Aorta (tissue), 5 donors: ENCODE data around the gene DYSF. TPM values are rescaled to one million over a fixed set of nuclear protein-coding genes. Genes with fewer than 3 reads are reported as not detected.
A peak's percentile ranks its signal among the peaks of the same experiment; 100 is the strongest.

Experiments used
- ATAC-seq: fragments of 200-7000 bp; cut with Tn5 transposase; one replicate; pipeline ENCODE4 v1.9.1; 2022; ENCODE audit warnings: moderate library complexity; ENCODE audit not compliant: low FRiP score
- DNase-seq, 2 donors: peaks; one replicate each; pipeline ENCODE4 v3.0.0-alpha.2; 2020
- H3K27ac ChIP-seq, 2 donors: one replicate each; pipeline ENCODE4 v1.5.1; 2013; ENCODE audit warnings: low read length in 2 of 2, mild to moderate bottlenecking in 2 of 2, moderate library complexity in 2 of 2, control low read depth in 1 of 2, inconsistent platforms in 1 of 2, low read depth in 1 of 2
- H3K27me3 ChIP-seq, 2 donors: one replicate each; pipeline ENCODE4 v1.6.1; 2013; ENCODE audit warnings: control low read depth in 1 of 2, low read length in 1 of 2, mild to moderate bottlenecking in 1 of 2, moderate library complexity in 1 of 2; ENCODE audit not compliant: insufficient read depth in 2 of 2, control insufficient read depth in 1 of 2
- H3K36me3 ChIP-seq, 2 donors: one replicate each; pipeline ENCODE4 v1.6.1; 2013; ENCODE audit warnings: control low read depth in 1 of 2, low read length in 1 of 2, mild to moderate bottlenecking in 1 of 2; ENCODE audit not compliant: insufficient read depth in 2 of 2, control insufficient read depth in 1 of 2
- H3K4me1 ChIP-seq, 2 donors: one replicate each; pipeline ENCODE4 v1.6.1; 2013; ENCODE audit warnings: low read length in 2 of 2, control low read depth in 1 of 2, mild to moderate bottlenecking in 1 of 2, moderate library complexity in 1 of 2; ENCODE audit not compliant: insufficient read depth in 2 of 2, control insufficient read depth in 1 of 2
- H3K4me3 ChIP-seq, 2 donors: one replicate each; pipeline ENCODE4 v1.5.1; 2013; ENCODE audit warnings: low read length in 2 of 2, control low read depth in 1 of 2, mild to moderate bottlenecking in 1 of 2
- H3K9me3 ChIP-seq: one replicate; pipeline ENCODE4 v1.6.1; 2013; ENCODE audit warnings: mild to moderate bottlenecking, low read length; ENCODE audit not compliant: control insufficient read depth
- WGBS, 2 donors: extraction: QIAGEN DNeasy Blood & Tissue Kit; methylation state at CpG; one replicate each; pipeline ENCODE4 v1.1.7; 2013; 5-methylcytosine and 5-hydroxymethylcytosine counted together
- intact Hi-C, 2 donors: fragments of 100-400 bp; cut with DNase I; formaldehyde crosslinking; loops; one replicate each; pipeline versions ENCODE4 v1.14.2 to v1.15.0; 2022
- polyA plus RNA-seq, 2 donors: library from polyadenylated mRNA; stranded (reverse); fragments of 200-250 nt; gene quantifications; one replicate each; pipeline ENCODE4 v1.2.3, GENCODE V29; 2013
- total RNA-seq, 2 donors: library from RNA; stranded (reverse); fragmentation: NEBNext Ultra II Directional; extraction: Animal tissue kit (Norgen Biotek cat#: 25700); gene quantifications; one replicate each; pipeline ENCODE4 v1.2.1, GENCODE V29; 2021
- donor health status: healthy with polysubstance abuse.
- donor health status: Bipolar disorder and iron deficiency.
- donor health status: DM: no; HTN: no; CAD: no.
- donor health status: DM: no; HTN: no; CAD: no.
- donor health status: DM: yes; HTN: yes; CAD: no.

The DYSF gene
- total and polyA plus RNA-seq, 4 donors, result 3.1 to 28.8 (median 17.5) TPM

- DNase-seq (peak in 1 of 2 donors; percentile 29), ATAC-seq (no peak)
- no peaks in the 10 kb centered on the region for H3K36me3 ChIP-seq
- H3K4me1 ChIP-seq, result no peaks in the 10 kb centered on the region
- no peaks in the 10 kb centered on the region for H3K27me3 ChIP-seq
- H3K9me3 ChIP-seq, result no peaks in the 10 kb centered on the region
- WGBS, 2 donors, result 88 to 93% methylated on average over 5 of the region's 5 CpGs
- no peak overlapping the region for H3K27ac ChIP-seq
- H3K4me3 ChIP-seq, result no peak overlapping the region
- intact Hi-C loops, result loop anchor here in 1 of 2 donors (10.0 kb wide), 1 partner anchor 150 kb away; no protein-coding TSS in a partner anchor
These were observed 111.0 kb downstream of the DYSF start for GRCh38 chr2:71564361-71564760.

- Histone ChIP-seq H3K36me3 (no peaks in the 10 kb centered on the region), H3K27me3 (no peaks in the 10 kb centered on the region), H3K4me1 (no peaks in the 10 kb centered on the region), H3K9me3 (no peaks in the 10 kb centered on the region), H3K4me3 (no peak overlapping the region), H3K27ac (no peak overlapping the region)
- 84 to 87% methylated on average over 7 of the region's 7 CpGs for whole genome bisulfite sequencing, 2 donors
- DNase-seq, result no peak
- intact Hi-C loops, result loop anchor here in 1 of 2 donors (10.0 kb wide), 1 partner anchor 150 kb away; no protein-coding TSS in a partner anchor
- no peak for ATAC-seq
These were observed 111.4 kb downstream of the DYSF start for GRCh38 chr2:71564790-71565189.

- ATAC-seq, result peak; percentile 49
- no peaks in the 10 kb centered on the region for H3K36me3 ChIP-seq
- peak in 1 of 2 donors; percentile 84 for DNase-seq
- no peaks in the 10 kb centered on the region for H3K4me1 ChIP-seq
- intact Hi-C loops, result loop anchor here in 1 of 2 donors (10.0 kb wide), 1 partner anchor 148 kb away; no protein-coding TSS in a partner anchor
- no peak overlapping the region for H3K4me3 ChIP-seq
- WGBS, 2 donors, result 4 to 6% methylated on average over 8 to 9 of the region's 9 CpGs
- no peaks in the 10 kb centered on the region for H3K27me3 ChIP-seq
- no peaks in the 10 kb centered on the region for H3K9me3 ChIP-seq
- peak overlapping the region; percentile 0 to 8 for H3K27ac ChIP-seq
These were observed 113.0 kb downstream of the DYSF start for GRCh38 chr2:71566372-71566771.

GRCh38 chr2:71567625-71568024 is 114.3 kb downstream of the DYSF start:
- H3K27me3 ChIP-seq, result no peaks in the 10 kb centered on the region

GRCh38 chr2:71568103-71568502 is 114.7 kb downstream of the DYSF start:
- no peak overlapping the region for H3K4me3 ChIP-seq
- H3K36me3 ChIP-seq, result no peaks in the 10 kb centered on the region
- H3K27me3 ChIP-seq, result no peaks in the 10 kb centered on the region
- WGBS, 2 donors, result 97% methylated on average over 14 of the region's 14 CpGs
- H3K27ac ChIP-seq, result no peak overlapping the region
- no peak for ATAC-seq
- intact Hi-C loops, result loop anchor here in 1 of 2 donors (10.0 kb wide), 1 partner anchor 147 kb away; no protein-coding TSS in a partner anchor
- DNase-seq, result no peak
- H3K4me1 ChIP-seq, result no peaks in the 10 kb centered on the region
- H3K9me3 ChIP-seq, result no peaks in the 10 kb centered on the region

More at GRCh38 chr2:71567625-71568024, 114.3 kb downstream of the DYSF start:
- intact Hi-C loops, result loop anchor here in 1 of 2 donors (10.0 kb wide), 1 partner anchor 147 kb away; no protein-coding TSS in a partner anchor
- Histone ChIP-seq H3K9me3 (no peaks in the 10 kb centered on the region), H3K27ac (no peak overlapping the region), H3K4me1 (no peaks in the 10 kb centered on the region), H3K36me3 (no peaks in the 10 kb centered on the region), H3K4me3 (no peak overlapping the region)
- ATAC-seq (no peak), DNase-seq (no peak)
- 97 to 99% methylated on average over 9 of the region's 9 CpGs for WGBS, 2 donors

GRCh38 chr2:71570511-71570910 is 117.2 kb downstream of the DYSF start:
- Histone ChIP-seq H3K36me3 (no peaks in the 10 kb centered on the region), H3K4me1 (no peaks in the 10 kb centered on the region), H3K4me3 (no peak overlapping the region), H3K27me3 (no peaks in the 10 kb centered on the region), H3K9me3 (no peaks in the 10 kb centered on the region), H3K27ac (no peak overlapping the region)
- WGBS, 2 donors, result 99% methylated on average over 10 of the region's 10 CpGs
- intact Hi-C loops, result no loop called here
- no peak for DNase-seq
- no peak for ATAC-seq

GRCh38 chr2:71570951-71571460 is 117.6 kb downstream of the DYSF start:
- no peak for ATAC-seq
- Histone ChIP-seq H3K4me1 (no peaks in the 10 kb centered on the region), H3K4me3 (no peak overlapping the region), H3K27ac (no peak overlapping the region), H3K36me3 (no peaks in the 10 kb centered on the region), H3K9me3 (no peaks in the 10 kb centered on the region), H3K27me3 (no peaks in the 10 kb centered on the region)
- no peak for DNase-seq
- WGBS, 2 donors, result 97 to 99% methylated on average over 2 of the region's 2 CpGs
- intact Hi-C loops, result no loop called here

- Histone ChIP-seq H3K36me3 (no peaks in the 10 kb centered on the region), H3K9me3 (no peaks in the 10 kb centered on the region), H3K27me3 (no peaks in the 10 kb centered on the region), H3K4me1 (no peaks in the 10 kb centered on the region), H3K27ac (no peak overlapping the region), H3K4me3 (no peak overlapping the region)
- ATAC-seq (no peak), DNase-seq (no peak)
- intact Hi-C loops, result no loop called here
- 45 to 78% methylated on average over 1 of the region's 1 CpG for WGBS, 2 donors
These were observed 118.6 kb downstream of the DYSF start for GRCh38 chr2:71571945-71572344.

- DNase-seq, result no peak
- no peak overlapping the region for H3K27ac ChIP-seq
- H3K27me3 ChIP-seq, result no peaks in the 10 kb centered on the region
- no peaks in the 10 kb centered on the region for H3K36me3 ChIP-seq
- H3K4me1 ChIP-seq, result no peaks in the 10 kb centered on the region
- ATAC-seq, result no peak
- H3K9me3 ChIP-seq, result no peaks in the 10 kb centered on the region
- intact Hi-C loops, result no loop called here
- no peak overlapping the region for H3K4me3 ChIP-seq
- 95 to 96% methylated on average over 5 of the region's 5 CpGs for WGBS, 2 donors
These were observed 122.6 kb downstream of the DYSF start for GRCh38 chr2:71575966-71576365.
